HepG2 (cell line): Measurements from ENCODE around the gene DUS3L. TPM values are rescaled to one million over a fixed set of nuclear protein-coding genes. Genes with fewer than 3 reads are reported as not detected.

Experiments
- EED ChIP-seq: sonication (generic); formaldehyde crosslinking; IDR thresholded peaks from 2 replicates; pipeline ENCODE4 v1.5.0; 2020; ENCODE audit warnings: mild to moderate bottlenecking, missing genetic modification reagents
- KDM2A ChIP-seq: sonication (generic); formaldehyde crosslinking; IDR thresholded peaks from 2 replicates; pipeline ENCODE4 v1.4.0; 2020; ENCODE audit warnings: low read depth, missing genetic modification reagents, borderline replicate concordance
- MYC ChIP-seq: sonication (generic); formaldehyde crosslinking; IDR thresholded peaks from 2 replicates; pipeline ENCODE4 v1.9.0; 2021; ENCODE audit warnings: missing genetic modification reagents, borderline replicate concordance
- RFX5 ChIP-seq: IDR thresholded peaks from 2 replicates; pipeline ENCODE4 v1.6.1; 2011; ENCODE audit warnings: low read depth, low read length, improper control_type of control experiment
- ZNF232 ChIP-seq: sonication (generic); formaldehyde crosslinking; IDR thresholded peaks from 2 replicates; pipeline ENCODE4 v1.4.0; 2020; ENCODE audit warnings: missing genetic modification reagents, borderline replicate concordance
- ZNF383 ChIP-seq: sonication (generic); formaldehyde crosslinking; IDR thresholded peaks from 2 replicates; pipeline ENCODE4 v1.4.0; 2020; ENCODE audit warnings: missing genetic modification reagents, mild to moderate bottlenecking, borderline replicate concordance
- ZNF430 ChIP-seq: sonication (generic); formaldehyde crosslinking; IDR thresholded peaks from 2 replicates; pipeline ENCODE4 v1.9.0; 2021; ENCODE audit warnings: mild to moderate bottlenecking, missing genetic modification reagents
- ZNF446 ChIP-seq: sonication (generic); formaldehyde crosslinking; IDR thresholded peaks from 2 replicates; pipeline ENCODE4 v1.5.0; 2020; ENCODE audit warnings: mild to moderate bottlenecking, missing genetic modification reagents
- ZNF543 ChIP-seq: sonication (generic); formaldehyde crosslinking; IDR thresholded peaks from 2 replicates; pipeline ENCODE4 v1.4.0; 2020; ENCODE audit warnings: mild to moderate bottlenecking, missing genetic modification reagents
- ZNF616 ChIP-seq: sonication (generic); formaldehyde crosslinking; IDR thresholded peaks from 2 replicates; pipeline ENCODE4 v1.5.0; 2020; ENCODE audit warnings: low read depth, mild to moderate bottlenecking, missing genetic modification reagents
- ZNF772 ChIP-seq: sonication (generic); formaldehyde crosslinking; IDR thresholded peaks from 2 replicates; pipeline ENCODE4 v1.5.0; 2020; ENCODE audit warnings: mild to moderate bottlenecking, missing genetic modification reagents
- polyA plus RNA-seq, 8 experiments: library from polyadenylated mRNA; depleted of rRNA in 3 of 8; stranded (reverse) in 7 of 8; unstranded in 1 of 8; fragments of >200 nt; fragmentation: Illumina TruSeq in 4 of 8; extraction: Trizol in 4 of 8; gene quantifications; 2 replicates each; pipeline versions ENCODE4 v1.2.1 to v1.2.3, GENCODE V29; 2011 to 2016; ENCODE audit warnings: low read depth in 4 of 8, missing spikeins in 1 of 8, mixed read lengths in 1 of 8; ENCODE audit not compliant: insufficient read depth in 1 of 8
- total RNA-seq, 5 experiments: library from RNA; depleted of rRNA; stranded (reverse); fragments of >200 nt; fragmentation: Illumina TruSeq; extraction: Trizol; gene quantifications; 2 replicates each; pipeline ENCODE4 v1.2.3, GENCODE V29; 2016; ENCODE audit warnings: low read depth in 1 of 5
- TF ChIP-seq, protein P1 (sequence below): sonication (generic); formaldehyde crosslinking; IDR thresholded peaks from 2 replicates; pipeline ENCODE4 v1.5.0; 2020; ENCODE audit warnings: missing genetic modification reagents
- TF ChIP-seq, protein P2 (sequence below): IDR thresholded peaks from 2 replicates; pipeline ENCODE4 v1.6.1; 2012; ENCODE audit warnings: inconsistent platforms
- TF ChIP-seq, protein P3 (sequence below): sonication (generic); formaldehyde crosslinking; IDR thresholded peaks from 2 replicates; pipeline ENCODE4 v1.5.0; 2020; ENCODE audit warnings: mild to moderate bottlenecking, missing genetic modification reagents
- TF ChIP-seq, protein P4 (sequence below): IDR thresholded peaks from 2 replicates; pipeline ENCODE4 v1.6.1; 2016; ENCODE audit warnings: low read depth, control low read depth
- TF ChIP-seq, protein P5 (sequence below): sonication (generic); formaldehyde crosslinking; IDR thresholded peaks from 2 replicates; pipeline ENCODE4 v1.5.0; 2020; ENCODE audit warnings: mild to moderate bottlenecking, missing genetic modification reagents, borderline replicate concordance

DUS3L gene
- total and polyA plus RNA-seq, 2 of the 13 experiments (the other 11 are each of a cell fraction or from before 2014, with no cell fraction given): 13.3 to 25.1 TPM

DNA sequence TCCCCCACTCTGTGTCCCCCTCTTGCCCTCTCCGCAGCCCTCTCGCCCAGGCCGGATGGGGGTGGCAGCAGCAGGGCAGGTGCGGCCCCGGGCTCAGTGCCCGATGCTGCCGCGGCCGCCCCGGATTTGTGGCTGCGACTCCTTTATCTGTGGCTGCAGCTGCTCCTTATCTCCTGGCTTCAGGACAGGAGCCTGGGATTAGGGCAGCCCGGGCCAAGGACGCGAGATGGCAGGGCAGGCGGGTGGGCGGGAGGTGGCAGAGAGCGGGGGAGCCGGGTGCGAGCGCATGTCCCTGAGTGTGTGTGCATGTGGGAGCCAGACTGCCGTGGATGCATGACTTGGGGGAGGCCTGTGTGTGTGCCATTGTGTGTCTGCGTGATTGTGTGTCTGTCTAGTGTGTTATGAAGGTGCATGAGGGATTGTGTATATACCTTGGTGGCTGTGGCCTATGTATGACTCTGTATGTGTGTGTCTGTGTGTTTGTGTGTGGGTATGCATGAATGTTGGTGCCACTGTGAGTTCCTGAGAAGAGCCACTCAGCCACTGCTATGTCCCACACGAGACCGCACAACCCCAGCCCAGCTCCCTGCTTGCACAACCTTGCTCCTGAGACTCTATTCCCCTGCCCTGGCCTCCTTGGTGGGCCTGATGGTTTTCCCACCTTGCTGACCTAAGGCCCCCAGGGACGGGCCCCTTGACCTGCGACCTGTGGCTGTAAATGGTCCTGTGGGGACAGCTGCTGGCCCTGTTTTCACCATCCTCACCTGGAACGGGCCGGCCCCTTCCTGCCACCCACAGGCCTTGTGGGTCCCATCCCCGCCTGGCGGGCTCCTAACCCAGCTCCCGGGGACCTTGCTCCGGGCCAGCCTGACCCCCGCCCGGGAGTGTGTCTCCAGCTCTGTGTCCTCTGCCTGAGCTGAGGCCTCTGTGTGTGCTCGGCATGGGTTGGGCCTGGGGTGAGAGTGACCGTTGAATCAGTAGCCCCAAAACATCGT lies 8.6 kb upstream of the DUS3L start (continued):
- TF ChIP-seq, protein P1, sequence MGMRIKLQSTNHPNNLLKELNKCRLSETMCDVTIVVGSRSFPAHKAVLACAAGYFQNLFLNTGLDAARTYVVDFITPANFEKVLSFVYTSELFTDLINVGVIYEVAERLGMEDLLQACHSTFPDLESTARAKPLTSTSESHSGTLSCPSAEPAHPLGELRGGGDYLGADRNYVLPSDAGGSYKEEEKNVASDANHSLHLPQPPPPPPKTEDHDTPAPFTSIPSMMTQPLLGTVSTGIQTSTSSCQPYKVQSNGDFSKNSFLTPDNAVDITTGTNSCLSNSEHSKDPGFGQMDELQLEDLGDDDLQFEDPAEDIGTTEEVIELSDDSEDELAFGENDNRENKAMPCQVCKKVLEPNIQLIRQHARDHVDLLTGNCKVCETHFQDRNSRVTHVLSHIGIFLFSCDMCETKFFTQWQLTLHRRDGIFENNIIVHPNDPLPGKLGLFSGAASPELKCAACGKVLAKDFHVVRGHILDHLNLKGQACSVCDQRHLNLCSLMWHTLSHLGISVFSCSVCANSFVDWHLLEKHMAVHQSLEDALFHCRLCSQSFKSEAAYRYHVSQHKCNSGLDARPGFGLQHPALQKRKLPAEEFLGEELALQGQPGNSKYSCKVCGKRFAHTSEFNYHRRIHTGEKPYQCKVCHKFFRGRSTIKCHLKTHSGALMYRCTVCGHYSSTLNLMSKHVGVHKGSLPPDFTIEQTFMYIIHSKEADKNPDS (CRISPR knock-in tag): no peak
- TF ChIP-seq ZNF616 (CRISPR knock-in tag) (0 out of 2 replicates have a peak, but pooled peaks have one; percentile 49), EED (peak; percentile 54; the same call in 1 of the 2 replicates), ZNF232 (CRISPR knock-in tag) (no peak), MYC (CRISPR knock-in tag) (peak; percentile 13; the same call in 1 of the 2 replicates), KDM2A (CRISPR knock-in tag) (no peak), ZNF383 (0 out of 2 replicates have a peak, but pooled peaks have one; percentile 36), ZNF446 (CRISPR knock-in tag) (no peak), ZNF543 (0 out of 2 replicates have a peak, but pooled peaks have one; percentile 68), ZNF430 (CRISPR knock-in tag) (peak; percentile 43; the same call in 1 of the 2 replicates), RFX5 (no peak), ZNF772 (CRISPR knock-in tag) (no peak)
- TF ChIP-seq, protein P2, sequence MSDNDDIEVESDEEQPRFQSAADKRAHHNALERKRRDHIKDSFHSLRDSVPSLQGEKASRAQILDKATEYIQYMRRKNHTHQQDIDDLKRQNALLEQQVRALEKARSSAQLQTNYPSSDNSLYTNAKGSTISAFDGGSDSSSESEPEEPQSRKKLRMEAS: peak; percentile 82
- TF ChIP-seq, protein P3, sequence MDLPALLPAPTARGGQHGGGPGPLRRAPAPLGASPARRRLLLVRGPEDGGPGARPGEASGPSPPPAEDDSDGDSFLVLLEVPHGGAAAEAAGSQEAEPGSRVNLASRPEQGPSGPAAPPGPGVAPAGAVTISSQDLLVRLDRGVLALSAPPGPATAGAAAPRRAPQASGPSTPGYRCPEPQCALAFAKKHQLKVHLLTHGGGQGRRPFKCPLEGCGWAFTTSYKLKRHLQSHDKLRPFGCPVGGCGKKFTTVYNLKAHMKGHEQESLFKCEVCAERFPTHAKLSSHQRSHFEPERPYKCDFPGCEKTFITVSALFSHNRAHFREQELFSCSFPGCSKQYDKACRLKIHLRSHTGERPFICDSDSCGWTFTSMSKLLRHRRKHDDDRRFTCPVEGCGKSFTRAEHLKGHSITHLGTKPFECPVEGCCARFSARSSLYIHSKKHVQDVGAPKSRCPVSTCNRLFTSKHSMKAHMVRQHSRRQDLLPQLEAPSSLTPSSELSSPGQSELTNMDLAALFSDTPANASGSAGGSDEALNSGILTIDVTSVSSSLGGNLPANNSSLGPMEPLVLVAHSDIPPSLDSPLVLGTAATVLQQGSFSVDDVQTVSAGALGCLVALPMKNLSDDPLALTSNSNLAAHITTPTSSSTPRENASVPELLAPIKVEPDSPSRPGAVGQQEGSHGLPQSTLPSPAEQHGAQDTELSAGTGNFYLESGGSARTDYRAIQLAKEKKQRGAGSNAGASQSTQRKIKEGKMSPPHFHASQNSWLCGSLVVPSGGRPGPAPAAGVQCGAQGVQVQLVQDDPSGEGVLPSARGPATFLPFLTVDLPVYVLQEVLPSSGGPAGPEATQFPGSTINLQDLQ (CRISPR knock-in tag): no peak
- TF ChIP-seq, protein P4, sequence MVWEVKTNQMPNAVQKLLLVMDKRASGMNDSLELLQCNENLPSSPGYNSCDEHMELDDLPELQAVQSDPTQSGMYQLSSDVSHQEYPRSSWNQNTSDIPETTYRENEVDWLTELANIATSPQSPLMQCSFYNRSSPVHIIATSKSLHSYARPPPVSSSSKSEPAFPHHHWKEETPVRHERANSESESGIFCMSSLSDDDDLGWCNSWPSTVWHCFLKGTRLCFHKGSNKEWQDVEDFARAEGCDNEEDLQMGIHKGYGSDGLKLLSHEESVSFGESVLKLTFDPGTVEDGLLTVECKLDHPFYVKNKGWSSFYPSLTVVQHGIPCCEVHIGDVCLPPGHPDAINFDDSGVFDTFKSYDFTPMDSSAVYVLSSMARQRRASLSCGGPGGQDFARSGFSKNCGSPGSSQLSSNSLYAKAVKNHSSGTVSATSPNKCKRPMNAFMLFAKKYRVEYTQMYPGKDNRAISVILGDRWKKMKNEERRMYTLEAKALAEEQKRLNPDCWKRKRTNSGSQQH (CRISPR knock-in tag): 0 out of 2 replicates have a peak, but pooled peaks have one; percentile 27
- TF ChIP-seq, protein P5, sequence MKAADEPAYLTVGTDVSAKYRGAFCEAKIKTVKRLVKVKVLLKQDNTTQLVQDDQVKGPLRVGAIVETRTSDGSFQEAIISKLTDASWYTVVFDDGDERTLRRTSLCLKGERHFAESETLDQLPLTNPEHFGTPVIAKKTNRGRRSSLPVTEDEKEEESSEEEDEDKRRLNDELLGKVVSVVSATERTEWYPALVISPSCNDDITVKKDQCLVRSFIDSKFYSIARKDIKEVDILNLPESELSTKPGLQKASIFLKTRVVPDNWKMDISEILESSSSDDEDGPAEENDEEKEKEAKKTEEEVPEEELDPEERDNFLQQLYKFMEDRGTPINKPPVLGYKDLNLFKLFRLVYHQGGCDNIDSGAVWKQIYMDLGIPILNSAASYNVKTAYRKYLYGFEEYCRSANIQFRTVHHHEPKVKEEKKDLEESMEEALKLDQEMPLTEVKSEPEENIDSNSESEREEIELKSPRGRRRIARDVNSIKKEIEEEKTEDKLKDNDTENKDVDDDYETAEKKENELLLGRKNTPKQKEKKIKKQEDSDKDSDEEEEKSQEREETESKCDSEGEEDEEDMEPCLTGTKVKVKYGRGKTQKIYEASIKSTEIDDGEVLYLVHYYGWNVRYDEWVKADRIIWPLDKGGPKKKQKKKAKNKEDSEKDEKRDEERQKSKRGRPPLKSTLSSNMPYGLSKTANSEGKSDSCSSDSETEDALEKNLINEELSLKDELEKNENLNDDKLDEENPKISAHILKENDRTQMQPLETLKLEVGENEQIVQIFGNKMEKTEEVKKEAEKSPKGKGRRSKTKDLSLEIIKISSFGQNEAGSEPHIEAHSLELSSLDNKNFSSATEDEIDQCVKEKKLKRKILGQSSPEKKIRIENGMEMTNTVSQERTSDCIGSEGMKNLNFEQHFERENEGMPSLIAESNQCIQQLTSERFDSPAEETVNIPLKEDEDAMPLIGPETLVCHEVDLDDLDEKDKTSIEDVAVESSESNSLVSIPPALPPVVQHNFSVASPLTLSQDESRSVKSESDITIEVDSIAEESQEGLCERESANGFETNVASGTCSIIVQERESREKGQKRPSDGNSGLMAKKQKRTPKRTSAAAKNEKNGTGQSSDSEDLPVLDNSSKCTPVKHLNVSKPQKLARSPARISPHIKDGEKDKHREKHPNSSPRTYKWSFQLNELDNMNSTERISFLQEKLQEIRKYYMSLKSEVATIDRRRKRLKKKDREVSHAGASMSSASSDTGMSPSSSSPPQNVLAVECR: 0 out of 2 replicates have a peak, but pooled peaks have one; percentile 14
